A673 (cell line): ENCODE measurements around the gene ALDH3B2. TPM values are rescaled to one million over a fixed set of nuclear protein-coding genes. Genes with fewer than 3 reads are reported as not detected.

Source experiments
- BruUV-seq: library from RNA; stranded (reverse); fragments of 400-500 nt; replicated peaks from 2 replicates; lab custom pipeline; 2021; lab: Mats Ljungman, UMichigan
- CTCF ChIA-PET: fragments of 300-600 bp; sonication (Branson Sonifier 250); formaldehyde crosslinking; loops from one replicate; lab custom pipeline; 2022; ENCODE audit warnings: antibody characterized with exemption; lab: Charles Lee
- POLR2A ChIA-PET: fragments of 300-600 bp; sonication (Branson Sonifier 250); formaldehyde crosslinking; loops from one replicate; lab custom pipeline; 2022; ENCODE audit warnings: antibody characterized with exemption; ENCODE audit not compliant: low non-redundant PET; lab: Charles Lee
- DNase-seq: peaks from one replicate; pipeline ENCODE4 v3.0.0-alpha.2; 2015; ENCODE audit warnings: low spot score
- H3K27ac ChIP-seq: fragments of 200-600 bp; sonication (generic); 2 replicates; pipeline ENCODE4 v1.5.1; 2016; ENCODE audit warnings: mixed run types, low read depth, mild to moderate bottlenecking, mixed read lengths, antibody characterized with exemption, low read length; ENCODE audit not compliant: poor library complexity, severe bottlenecking
- H3K27me3 ChIP-seq: fragments of 200-600 bp; sonication (generic); replicated peaks from 2 replicates; pipeline ENCODE4 v1.6.1; 2017; ENCODE audit warnings: mixed run types, low read depth, mild to moderate bottlenecking, mixed read lengths, antibody characterized with exemption, low read length; ENCODE audit not compliant: insufficient read depth, poor library complexity
- H3K36me3 ChIP-seq: fragments of 200-600 bp; sonication (generic); 2 replicates; pipeline ENCODE4 v1.6.1; 2016; ENCODE audit warnings: mixed run types, mild to moderate bottlenecking, mixed read lengths, antibody characterized with exemption, low read length; ENCODE audit not compliant: insufficient read depth, poor library complexity, severe bottlenecking
- H3K4me1 ChIP-seq: fragments of 200-600 bp; sonication (generic); 2 replicates; pipeline ENCODE4 v1.6.1; 2017; ENCODE audit warnings: mixed run types, mild to moderate bottlenecking, mixed read lengths, antibody characterized with exemption, low read length; ENCODE audit not compliant: insufficient read depth, poor library complexity, severe bottlenecking
- H3K4me3 ChIP-seq: fragments of 200-600 bp; sonication (generic); 2 replicates; pipeline ENCODE4 v1.5.1; 2016; ENCODE audit warnings: low read depth, mixed run types, mild to moderate bottlenecking, mixed read lengths, low read length; ENCODE audit not compliant: poor library complexity, severe bottlenecking
- H3K9me3 ChIP-seq: fragments of 200-600 bp; sonication (generic); 2 replicates; pipeline ENCODE4 v1.6.1; 2016; ENCODE audit warnings: mixed run types, low read depth, mild to moderate bottlenecking, mixed read lengths, antibody characterized with exemption, low read length; ENCODE audit not compliant: poor library complexity, severe bottlenecking
- EZH2 ChIP-seq: fragments of 200-600 bp; sonication (generic); IDR thresholded peaks from 2 replicates; pipeline ENCODE4 v1.6.1; 2017; ENCODE audit warnings: borderline replicate concordance, low read depth, mild to moderate bottlenecking, mixed read lengths, antibody characterized with exemption, low read length; ENCODE audit not compliant: poor library complexity, severe bottlenecking
- intact Hi-C: fragments of 100-400 bp; cut with micrococcal nuclease; formaldehyde crosslinking; loops from one replicate; pipeline ENCODE4 v1.10.0; 2022; ENCODE audit not compliant: unreplicated experiment
- total RNA-seq: library from RNA; stranded (reverse); gene quantifications from 2 replicates; pipeline ENCODE4 v1.2.3, GENCODE V29; 2021
- TF ChIP-seq, protein P1 (sequence below): fragments of 300-800, 200-600 bp; sonication (generic); conservative IDR thresholded peaks from 2 replicates; pipeline ENCODE4 v1.5.1; 2017; ENCODE audit warnings: low read depth, mild to moderate bottlenecking, antibody characterized with exemption, low read length, moderate library complexity, mixed read lengths

ALDH3B2 gene
- total RNA-seq, 1 experiment from 2014 or later = not detected

DNA sequence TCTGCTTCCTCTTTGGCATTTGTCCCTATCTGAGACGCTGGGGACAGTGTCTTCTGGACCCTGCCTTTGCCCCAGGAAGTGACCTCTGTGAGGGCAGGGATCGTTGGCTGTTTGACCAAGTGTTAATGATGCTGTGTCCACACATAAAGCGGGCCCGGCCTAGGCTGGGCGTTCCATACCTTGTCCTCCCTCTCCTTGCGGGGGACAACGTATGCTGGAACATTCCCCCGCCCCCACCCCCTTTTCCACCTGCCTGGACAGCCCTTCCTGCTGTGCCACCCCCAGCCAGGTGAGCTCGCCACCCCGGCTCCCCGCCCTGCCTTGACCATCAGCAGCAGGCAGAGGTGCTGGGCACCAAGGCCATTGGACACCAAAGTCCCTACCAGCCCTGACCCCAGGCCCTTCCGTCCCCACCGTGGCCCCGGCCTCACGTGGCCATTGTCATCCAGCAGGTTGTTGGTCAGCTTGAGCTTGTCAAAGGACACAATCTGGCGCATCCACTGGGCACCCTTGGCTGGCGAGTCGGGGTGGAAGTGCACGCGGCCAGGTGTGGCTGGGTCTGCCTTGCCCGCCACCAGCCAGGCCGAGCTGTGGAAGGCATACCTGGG, 40.6 kb downstream of the ALDH3B2 start:
- POLR2A ChIA-PET = no interaction called here
- peaks cover 11% of the 10 kb centered on the region for H3K4me1 ChIP-seq
- no peaks in the 10 kb centered on the region for H3K9me3 ChIP-seq
- no TSS peak for BruUV-seq
- CTCF ChIA-PET = no interaction called here
- H3K4me3 ChIP-seq = no peak overlapping the region
- H3K27ac ChIP-seq = no peak overlapping the region
- no peaks in the 10 kb centered on the region for H3K36me3 ChIP-seq
- intact Hi-C loops = loop anchor here (5.0 kb wide), 1 partner anchor 168 kb away; no protein-coding TSS in a partner anchor
- TF ChIP-seq, protein P1, sequence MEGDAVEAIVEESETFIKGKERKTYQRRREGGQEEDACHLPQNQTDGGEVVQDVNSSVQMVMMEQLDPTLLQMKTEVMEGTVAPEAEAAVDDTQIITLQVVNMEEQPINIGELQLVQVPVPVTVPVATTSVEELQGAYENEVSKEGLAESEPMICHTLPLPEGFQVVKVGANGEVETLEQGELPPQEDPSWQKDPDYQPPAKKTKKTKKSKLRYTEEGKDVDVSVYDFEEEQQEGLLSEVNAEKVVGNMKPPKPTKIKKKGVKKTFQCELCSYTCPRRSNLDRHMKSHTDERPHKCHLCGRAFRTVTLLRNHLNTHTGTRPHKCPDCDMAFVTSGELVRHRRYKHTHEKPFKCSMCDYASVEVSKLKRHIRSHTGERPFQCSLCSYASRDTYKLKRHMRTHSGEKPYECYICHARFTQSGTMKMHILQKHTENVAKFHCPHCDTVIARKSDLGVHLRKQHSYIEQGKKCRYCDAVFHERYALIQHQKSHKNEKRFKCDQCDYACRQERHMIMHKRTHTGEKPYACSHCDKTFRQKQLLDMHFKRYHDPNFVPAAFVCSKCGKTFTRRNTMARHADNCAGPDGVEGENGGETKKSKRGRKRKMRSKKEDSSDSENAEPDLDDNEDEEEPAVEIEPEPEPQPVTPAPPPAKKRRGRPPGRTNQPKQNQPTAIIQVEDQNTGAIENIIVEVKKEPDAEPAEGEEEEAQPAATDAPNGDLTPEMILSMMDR = no peak
- no peak for TF ChIP-seq EZH2
- DNase-seq = no peak
- H3K27me3 ChIP-seq = no peaks in the 10 kb centered on the region

DNA sequence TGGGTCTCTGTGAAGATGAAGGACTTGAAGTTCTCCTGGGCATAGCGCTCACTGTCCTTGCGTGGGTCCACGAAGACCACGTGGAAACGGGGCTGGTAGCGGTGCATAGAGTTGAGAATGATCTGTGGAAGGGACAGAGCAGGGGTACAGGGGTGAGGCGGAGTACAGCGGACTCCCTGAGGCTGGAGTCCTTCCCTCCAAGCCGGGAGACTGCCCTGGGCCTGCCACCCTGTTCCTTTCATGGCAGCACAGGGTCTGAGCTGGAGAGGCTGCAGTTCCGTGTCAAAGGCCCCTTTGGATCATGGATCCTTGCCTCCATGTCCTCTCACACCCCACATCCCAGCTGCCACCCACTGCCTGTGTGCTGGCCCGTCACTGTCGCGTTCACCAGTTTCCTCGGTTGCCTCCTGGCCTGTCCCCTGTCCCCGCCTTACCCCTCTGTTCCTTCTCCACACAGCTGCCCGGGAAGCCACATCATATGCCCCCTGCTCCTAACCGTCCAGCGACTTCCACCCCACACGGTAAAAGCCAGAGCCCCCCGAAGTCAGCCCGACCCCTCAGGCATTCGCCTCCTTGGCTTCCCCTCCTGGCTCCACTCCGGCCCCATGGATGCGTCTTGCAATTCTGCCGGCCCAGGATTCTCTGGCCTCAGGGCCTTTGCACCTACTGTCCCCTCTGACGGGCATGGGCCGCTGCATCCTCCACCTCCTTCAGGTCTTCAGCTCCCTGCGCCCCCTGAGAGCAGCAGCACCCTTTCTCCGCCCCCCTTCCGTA, 41.3 kb downstream of the ALDH3B2 start:
- Histone ChIP-seq H3K36me3 (no peaks in the 10 kb centered on the region), H3K9me3 (no peaks in the 10 kb centered on the region), H3K27me3 (no peaks in the 10 kb centered on the region), H3K4me3 (no peak overlapping the region), H3K27ac (no peak overlapping the region), H3K4me1 (peaks cover 11% of the 10 kb centered on the region)
- no peak for DNase-seq
- ChIA-PET CTCF (no interaction called here), POLR2A (no interaction called here)
- TF ChIP-seq, protein P1 = no peak
- no peak for TF ChIP-seq EZH2
- intact Hi-C loops = loop anchor here (5.0 kb wide), 1 partner anchor 169 kb away; no protein-coding TSS in a partner anchor
- no TSS peak for BruUV-seq

GRCh38 chr11:67632175-67632981, 42.0 kb downstream of the ALDH3B2 start:
- H3K36me3 ChIP-seq = no peaks in the 10 kb centered on the region
- ChIA-PET CTCF (no interaction called here), POLR2A (no interaction called here)
- intact Hi-C loops = loop anchor here (5.0 kb wide), 1 partner anchor 170 kb away; no protein-coding TSS in a partner anchor
- H3K9me3 ChIP-seq = no peaks in the 10 kb centered on the region
- DNase-seq = no peak
- no peak overlapping the region for H3K4me3 ChIP-seq
- no peak for TF ChIP-seq EZH2
- TF ChIP-seq, protein P1 = no peak
- peaks cover 11% of the 10 kb centered on the region for H3K4me1 ChIP-seq
- no TSS peak for BruUV-seq
- no peaks in the 10 kb centered on the region for H3K27me3 ChIP-seq
- H3K27ac ChIP-seq = no peak overlapping the region
